Central memory CD8-positive, alpha-beta T cell (primary cell): ENCODE measurements around the gene ACO2.
"Not testable (repeated sequence)": the region's sequence is repeated elsewhere in the genome, so short reads cannot be mapped to it uniquely, and the experiment has no call there.

Experiments
- ATAC-seq: fragments of 150-1000 bp; cut with Tn5 transposase; replicated peaks from 2 replicates; pipeline ENCODE4 v1.10.0; 2022; ENCODE audit warnings: mild to moderate bottlenecking, moderate FRiP score, moderate number of reproducible peaks; ENCODE audit not compliant: poor library complexity, severe bottlenecking; ENCODE audit errors: extremely low read depth
- DNase-seq, 2 donors: peaks; one replicate each; pipeline ENCODE4 v3.0.0; 2021; ENCODE audit warnings: low spot score in 2 of 2
- H3K27ac Mint-ChIP-seq: one replicate; pipeline ENCODE4 v1.8.0; 2022; ENCODE audit warnings: low read depth, mild to moderate bottlenecking, moderate library complexity, mixed read lengths
- H3K27me3 Mint-ChIP-seq: one replicate; pipeline ENCODE4 v1.8.0; 2022; ENCODE audit warnings: mixed read lengths
- H3K36me3 Mint-ChIP-seq: one replicate; pipeline ENCODE4 v1.8.0; 2022; ENCODE audit warnings: mild to moderate bottlenecking, moderate library complexity, mixed read lengths; ENCODE audit not compliant: insufficient read depth
- H3K4me1 Mint-ChIP-seq: one replicate; pipeline ENCODE4 v1.8.0; 2022; ENCODE audit warnings: mixed read lengths
- H3K4me3 Mint-ChIP-seq: one replicate; pipeline ENCODE4 v1.8.0; 2022; ENCODE audit warnings: mild to moderate bottlenecking, moderate library complexity, mixed read lengths
- H3K9me3 Mint-ChIP-seq: one replicate; pipeline ENCODE4 v1.8.0; 2022; ENCODE audit warnings: mixed read lengths

ACO2 gene

GRCh38 chr22:41442240-41442792 is 26.6 kb upstream of the ACO2 start:
- peaks cover 45% of the 10 kb centered on the region for H3K36me3 Mint-ChIP-seq
- peaks cover 27% of the 10 kb centered on the region for H3K4me1 Mint-ChIP-seq
- peak overlapping the region; percentile 47 for H3K27ac Mint-ChIP-seq
- H3K4me3 Mint-ChIP-seq: peak overlapping the region; percentile 84
- ATAC-seq (no peak), DNase-seq (no peak)
- H3K27me3 Mint-ChIP-seq: no peaks in the 10 kb centered on the region
- H3K9me3 Mint-ChIP-seq: no peaks in the 10 kb centered on the region

DNA sequence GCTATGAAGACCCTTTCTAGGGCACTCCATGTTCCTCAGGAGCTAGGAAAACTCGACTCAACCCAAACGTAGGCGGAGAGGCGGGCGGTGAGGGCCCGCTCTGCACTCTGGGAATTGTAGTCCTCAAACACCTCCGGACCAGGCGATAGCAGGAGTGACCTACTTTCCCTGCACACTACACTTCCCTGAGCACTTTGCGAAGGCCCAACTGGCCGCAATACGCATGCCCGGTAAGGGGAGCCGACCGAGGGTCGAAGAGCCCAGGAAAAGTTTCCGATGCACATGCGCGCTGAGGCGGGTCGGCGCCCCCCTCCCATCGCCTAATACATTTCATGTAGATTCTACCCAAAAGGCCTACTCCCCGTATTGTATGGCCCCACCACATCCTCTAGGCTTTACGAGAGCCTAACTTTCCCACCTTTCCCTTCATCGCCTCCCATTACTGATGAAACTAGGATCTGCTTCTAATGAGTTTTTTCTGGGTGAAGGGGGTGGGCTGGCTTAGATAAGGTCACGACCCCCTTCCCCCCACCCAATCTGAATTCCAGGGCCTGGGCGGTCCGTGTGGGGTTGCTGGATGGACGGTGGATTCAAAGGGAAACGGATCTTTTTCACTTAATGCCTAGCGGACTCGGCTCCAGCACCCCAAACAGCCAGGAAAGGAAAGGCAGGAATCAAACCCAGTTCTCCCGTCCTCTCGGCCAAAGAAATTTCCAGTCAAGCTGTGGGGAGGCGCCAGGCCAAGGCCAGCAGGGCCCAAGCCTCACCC is 24.4 kb upstream of the ACO2 start:
- Mint-ChIP-seq H3K4me1 (peaks cover 39% of the 10 kb centered on the region), H3K36me3 (peaks cover 38% of the 10 kb centered on the region), H3K4me3 (peak overlapping the region; percentile 84), H3K27me3 (no peaks in the 10 kb centered on the region), H3K27ac (peak overlapping the region; percentile 75), H3K9me3 (no peaks in the 10 kb centered on the region)
- peak; percentile 26 for ATAC-seq
- DNase-seq: peak; percentile 46 to 47

DNA sequence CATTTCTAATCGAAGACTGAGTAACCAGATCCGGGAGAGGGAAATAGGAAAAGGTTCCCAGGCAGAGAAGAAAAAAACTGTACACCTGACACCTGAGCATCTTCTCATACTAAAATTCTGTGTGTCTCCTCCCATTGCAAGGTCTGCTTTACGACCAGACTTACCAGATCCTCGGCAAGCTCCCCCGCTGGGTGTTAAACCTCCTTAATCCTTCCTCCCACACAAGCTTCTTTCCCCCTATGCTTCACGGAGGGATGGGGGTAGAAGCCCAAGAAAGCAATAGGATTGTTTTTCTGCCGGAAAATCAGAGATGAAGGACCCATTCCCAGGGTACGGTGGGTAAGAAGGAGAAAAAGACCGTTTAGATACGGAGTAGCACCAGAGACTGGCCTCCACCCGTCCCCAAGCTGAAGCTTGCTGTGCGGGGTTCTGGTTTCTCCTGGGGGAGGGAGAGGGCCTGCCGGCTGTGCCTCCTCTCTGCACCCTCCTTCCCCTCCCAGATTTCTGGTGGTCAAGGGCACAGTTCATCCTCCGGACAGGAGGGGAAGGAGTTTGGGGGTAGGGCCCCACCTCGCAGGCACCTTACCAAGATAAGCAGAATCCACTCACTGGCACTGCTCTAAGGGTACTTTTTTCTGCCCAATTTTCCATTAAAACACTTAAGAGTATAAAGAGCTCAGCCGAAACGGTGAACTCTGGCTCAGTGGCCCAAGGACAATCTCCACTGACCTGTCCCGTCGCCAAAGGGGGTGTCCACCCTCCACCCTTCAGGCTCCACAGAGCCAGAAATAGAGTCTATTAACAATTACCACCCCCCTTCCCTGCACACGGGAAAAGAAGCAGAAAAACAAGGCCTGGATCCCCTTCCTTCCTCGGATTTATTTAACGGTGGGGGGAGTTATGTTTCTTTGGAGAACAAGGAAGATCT is 23.5 kb upstream of the ACO2 start:
- peaks cover 36% of the 10 kb centered on the region for H3K36me3 Mint-ChIP-seq
- no peak for ATAC-seq
- no peak for DNase-seq
- no peaks in the 10 kb centered on the region for H3K27me3 Mint-ChIP-seq
- peak overlapping the region; percentile 84 for H3K4me3 Mint-ChIP-seq
- no peaks in the 10 kb centered on the region for H3K9me3 Mint-ChIP-seq
- H3K27ac Mint-ChIP-seq: peak overlapping the region; percentile 75
- peaks cover 39% of the 10 kb centered on the region for H3K4me1 Mint-ChIP-seq

DNA sequence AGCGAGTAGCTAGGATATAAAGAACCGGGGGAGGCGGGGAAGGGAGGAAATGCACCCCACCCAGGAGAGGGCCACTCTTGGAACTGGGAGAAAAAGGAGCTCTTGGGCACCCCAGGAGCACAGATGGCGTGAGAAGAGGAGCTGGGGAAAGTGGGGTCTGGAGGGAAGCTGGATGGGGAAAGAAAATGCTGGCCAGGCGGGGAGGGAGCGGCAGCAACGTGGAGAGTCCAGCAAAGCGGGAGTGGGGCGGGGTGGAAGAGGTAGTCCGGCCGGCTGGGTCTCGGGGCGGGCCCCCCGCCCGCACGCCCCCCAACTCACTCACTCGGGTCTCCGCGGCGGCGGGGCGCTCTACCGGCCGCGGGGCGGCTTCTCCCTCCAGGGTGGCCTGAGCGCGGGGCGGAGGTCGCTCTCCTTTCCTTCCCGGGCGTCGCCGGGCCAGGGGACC is 22.8 kb upstream of the ACO2 start:
- Mint-ChIP-seq H3K27ac (peak overlapping the region; percentile 75), H3K4me3 (peak overlapping the region; percentile 84), H3K9me3 (no peaks in the 10 kb centered on the region), H3K4me1 (peaks cover 39% of the 10 kb centered on the region), H3K27me3 (no peaks in the 10 kb centered on the region), H3K36me3 (peaks cover 34% of the 10 kb centered on the region)
- ATAC-seq (no peak), DNase-seq (no peak)

DNA sequence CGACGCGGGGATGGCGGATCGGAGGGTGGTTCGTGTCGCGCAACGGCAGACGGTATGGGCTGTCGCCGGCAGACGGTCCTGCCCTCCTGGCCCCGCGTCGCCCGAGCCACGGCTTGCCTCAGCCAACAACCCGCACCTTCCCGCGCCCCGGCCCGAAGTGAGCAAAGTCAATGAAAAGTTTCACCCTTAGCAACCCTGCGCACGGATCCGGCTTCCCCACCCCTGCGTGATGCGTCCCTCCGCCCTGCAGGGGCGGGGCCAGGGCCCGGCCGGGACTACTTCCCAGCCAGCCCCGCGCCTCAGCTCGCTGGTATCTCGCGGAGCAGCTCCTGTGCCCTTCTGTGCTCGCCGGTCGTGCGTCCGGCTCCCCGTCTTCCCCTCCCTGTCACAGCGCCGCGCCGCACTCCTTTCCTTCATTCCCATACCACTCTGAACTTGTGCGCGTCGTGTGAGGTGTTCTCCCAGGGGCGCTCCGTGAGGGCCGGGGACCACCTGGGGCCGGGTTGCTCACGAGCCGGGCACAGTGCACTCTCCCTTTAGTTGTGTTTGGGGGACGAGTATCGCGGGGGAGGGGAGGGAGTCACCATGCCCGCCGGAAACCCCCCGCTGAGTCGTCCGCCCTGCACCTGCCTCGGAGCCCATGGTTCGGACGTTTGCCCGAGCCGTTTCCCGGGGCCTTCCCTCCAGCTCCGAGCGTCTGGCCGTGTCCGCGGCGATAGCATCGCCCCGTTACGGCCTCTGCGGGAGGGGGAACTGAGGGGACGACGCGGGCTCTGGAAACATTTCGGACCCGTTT is 22.1 kb upstream of the ACO2 start, which contains the start of gene TOB2:
TOB2 (minus strand) TSS at position 163 of the 796 bp plus-strand sequence. CDS start 9,456 bp downstream, outside the sequence.
- peak; percentile 92 for DNase-seq
- H3K27me3 Mint-ChIP-seq: no peaks in the 10 kb centered on the region
- H3K4me1 Mint-ChIP-seq: peaks cover 39% of the 10 kb centered on the region
- no peaks in the 10 kb centered on the region for H3K9me3 Mint-ChIP-seq
- peak within 1 kb of the TSS; percentile 84 for H3K4me3 Mint-ChIP-seq
- H3K36me3 Mint-ChIP-seq: peaks cover 32% of the 10 kb centered on the region
- peak; percentile 56 for ATAC-seq
- peak within 1 kb of the TSS; percentile 75 for H3K27ac Mint-ChIP-seq

DNA sequence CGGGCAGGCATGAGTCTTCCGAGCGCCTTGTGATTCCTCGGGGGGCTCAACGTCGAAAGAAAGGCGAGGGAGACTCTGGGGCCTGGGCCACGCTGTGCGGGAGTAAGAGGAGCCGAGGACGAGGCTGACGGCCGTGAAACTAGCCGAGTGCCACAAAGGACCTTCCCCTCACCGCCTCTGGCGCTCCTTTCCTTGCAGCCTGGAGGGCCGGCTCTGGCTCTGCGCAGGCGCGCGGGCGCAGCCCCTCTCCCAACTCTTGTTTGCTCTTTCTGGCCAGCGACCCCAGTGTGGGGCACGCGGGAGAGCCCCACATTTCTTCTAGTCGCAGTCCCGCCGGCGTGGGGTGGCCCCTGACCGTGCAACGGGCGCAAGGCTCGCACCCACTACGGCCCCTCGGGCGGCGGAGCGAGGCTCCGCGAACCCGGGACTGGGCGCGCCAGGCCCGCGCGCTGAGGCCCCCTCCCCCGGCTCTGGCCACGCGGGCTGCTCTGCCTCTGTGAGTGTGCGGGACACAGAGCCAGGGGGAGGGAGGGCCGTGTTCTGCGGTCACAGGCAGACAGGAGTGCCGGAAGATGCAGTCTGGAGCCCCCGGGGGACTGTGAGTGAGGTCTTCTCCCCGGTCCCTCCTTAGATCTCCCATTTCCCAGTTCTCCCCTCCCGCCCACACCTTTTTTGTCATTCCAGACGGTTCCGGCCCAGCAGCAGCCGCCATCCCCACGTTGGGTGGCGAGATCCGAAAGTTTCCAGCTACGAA is 21.3 kb upstream of the ACO2 start:
- ATAC-seq (peak; percentile 4), DNase-seq (peak in 1 of 2 donors; percentile 24)
- peak overlapping the region; percentile 75 for H3K27ac Mint-ChIP-seq
- peaks cover 33% of the 10 kb centered on the region for H3K4me1 Mint-ChIP-seq
- H3K4me3 Mint-ChIP-seq: peak overlapping the region; percentile 84
- peaks cover 32% of the 10 kb centered on the region for H3K36me3 Mint-ChIP-seq
- H3K9me3 Mint-ChIP-seq: no peaks in the 10 kb centered on the region
- H3K27me3 Mint-ChIP-seq: no peaks in the 10 kb centered on the region

- Mint-ChIP-seq H3K9me3 (no peaks in the 10 kb centered on the region), H3K36me3 (peaks cover 31% of the 10 kb centered on the region)
- ATAC-seq: peak; percentile 80
Measured at GRCh38 chr22:41448189-41448808, 20.6 kb upstream of the ACO2 start.

GRCh38 chr22:41458161-41458728 is 10.7 kb upstream of the ACO2 start:
- no peaks in the 10 kb centered on the region for H3K9me3 Mint-ChIP-seq
- H3K27ac Mint-ChIP-seq: no peak overlapping the region
- no peaks in the 10 kb centered on the region for H3K4me1 Mint-ChIP-seq
- no peaks in the 10 kb centered on the region for H3K27me3 Mint-ChIP-seq
- no peak for ATAC-seq
- no peak overlapping the region for H3K4me3 Mint-ChIP-seq
- H3K36me3 Mint-ChIP-seq: peaks cover 38% of the 10 kb centered on the region
- DNase-seq: no peak

More at GRCh38 chr22:41448189-41448808, 20.6 kb upstream of the ACO2 start:
- H3K4me1 Mint-ChIP-seq: peaks cover 33% of the 10 kb centered on the region
- H3K27me3 Mint-ChIP-seq: no peaks in the 10 kb centered on the region
- peak overlapping the region; percentile 84 for H3K4me3 Mint-ChIP-seq
- DNase-seq: peak; percentile 74 to 82
- peak overlapping the region; percentile 75 for H3K27ac Mint-ChIP-seq

DNA sequence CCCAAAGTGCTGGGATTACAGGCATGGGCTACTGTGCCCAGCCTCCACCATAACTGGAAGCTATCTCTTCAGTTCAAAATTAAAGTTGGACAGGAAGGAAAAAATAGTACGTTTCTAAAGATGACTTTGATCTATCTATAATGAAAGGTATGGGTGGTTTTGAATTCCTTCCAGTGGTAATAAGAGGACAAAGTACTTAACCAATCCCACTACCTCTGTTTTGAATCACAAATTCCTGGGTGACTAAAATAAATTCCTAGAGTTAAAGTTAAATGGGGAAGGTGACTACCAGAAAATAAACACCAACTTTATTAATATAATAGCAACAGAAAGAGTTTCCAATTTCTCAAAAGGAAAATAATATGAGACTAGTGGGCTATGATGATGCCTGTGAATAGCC is 9.5 kb upstream of the ACO2 start:
- Mint-ChIP-seq H3K36me3 (peaks cover 46% of the 10 kb centered on the region), H3K4me1 (no peaks in the 10 kb centered on the region), H3K27me3 (no peaks in the 10 kb centered on the region), H3K9me3 (no peaks in the 10 kb centered on the region), H3K4me3 (no peak overlapping the region), H3K27ac (no peak overlapping the region)
- DNase-seq (no peak), ATAC-seq (no peak)

DNA sequence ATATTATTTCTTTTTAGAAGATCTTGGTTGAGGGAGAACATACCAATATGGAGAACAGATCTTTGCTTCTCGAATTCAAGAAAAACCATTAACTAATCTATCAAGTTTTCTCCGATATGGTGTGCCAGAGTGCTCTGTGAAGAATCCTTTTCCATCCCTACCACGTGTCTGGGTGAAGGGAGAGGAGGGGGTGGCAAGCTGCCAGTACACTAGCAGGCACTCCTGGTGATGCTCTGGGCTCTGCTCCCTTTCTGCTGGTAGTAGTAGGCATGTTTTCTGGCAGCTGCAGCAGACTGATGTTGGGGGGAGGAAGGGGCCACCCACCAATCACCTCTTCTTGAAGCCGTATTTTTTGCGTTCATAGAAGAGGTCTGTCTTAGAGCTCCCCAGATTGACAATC is 8.8 kb upstream of the ACO2 start:
- ATAC-seq, H3K27ac Mint-ChIP-seq, H3K9me3 Mint-ChIP-seq, H3K27me3 Mint-ChIP-seq, H3K4me3 Mint-ChIP-seq, H3K4me1 Mint-ChIP-seq, DNase-seq: not testable (repeated sequence)
- H3K36me3 Mint-ChIP-seq: peaks cover 51% of the 10 kb centered on the region

DNA sequence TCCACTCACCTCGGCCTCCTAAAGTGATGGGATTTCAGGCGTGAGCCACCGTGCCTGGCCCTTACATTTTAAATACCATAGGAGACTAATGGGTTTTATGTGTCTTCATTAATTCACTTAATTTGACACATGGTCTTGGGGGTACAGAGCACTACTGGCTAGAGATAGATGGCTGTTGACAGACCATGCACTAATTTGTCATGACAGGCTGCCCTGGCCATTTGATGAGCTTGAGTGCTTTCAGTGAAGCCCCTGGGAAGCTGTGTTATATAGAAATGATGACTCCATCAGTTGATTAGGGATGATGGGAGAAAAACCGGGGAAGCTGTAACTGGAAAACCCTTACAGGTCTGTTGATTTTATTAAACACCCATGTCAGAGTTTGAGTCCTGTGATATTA is 7.0 kb upstream of the ACO2 start:
- Mint-ChIP-seq H3K36me3 (peaks cover 56% of the 10 kb centered on the region), H3K9me3 (no peaks in the 10 kb centered on the region)

More for the DNA sequence above, 7.0 kb upstream of the ACO2 start:
- Mint-ChIP-seq H3K27ac (no peak overlapping the region), H3K4me1 (peaks cover under 1% of the 10 kb centered on the region), H3K4me3 (no peak overlapping the region), H3K27me3 (no peaks in the 10 kb centered on the region)
- ATAC-seq: no peak
- DNase-seq: no peak
